NCI-H446 treated with DMSO at 0.1 percent for 48 hours (cell line): Measurements from ENCODE around the gene SPATA7.

Experiments
- DNase-seq: peaks from one replicate; lab custom pipeline; 2025; lab: John Stamatoyannopoulos, UW

SPATA7 gene

DNA sequence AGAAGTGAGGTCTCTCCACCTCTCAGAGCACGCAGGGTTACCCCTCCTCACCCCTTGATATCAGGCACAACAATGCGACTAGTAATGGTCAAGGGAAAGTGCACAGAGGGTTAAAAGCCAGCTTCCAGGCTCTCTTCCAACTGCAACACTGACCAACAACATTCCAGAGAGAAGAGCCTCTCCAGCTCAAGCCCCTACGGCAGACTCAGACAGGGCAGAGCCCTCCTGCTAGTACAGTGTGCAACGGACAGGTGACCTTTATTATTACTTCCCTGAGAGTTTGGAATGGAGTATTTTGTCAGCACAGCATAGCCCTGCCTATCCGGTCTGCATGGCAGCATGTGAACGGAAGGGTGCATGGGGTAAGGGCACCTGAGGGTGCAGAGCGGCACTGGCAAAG, 96.3 kb downstream of the SPATA7 start:
- no peak for DNase-seq

DNA sequence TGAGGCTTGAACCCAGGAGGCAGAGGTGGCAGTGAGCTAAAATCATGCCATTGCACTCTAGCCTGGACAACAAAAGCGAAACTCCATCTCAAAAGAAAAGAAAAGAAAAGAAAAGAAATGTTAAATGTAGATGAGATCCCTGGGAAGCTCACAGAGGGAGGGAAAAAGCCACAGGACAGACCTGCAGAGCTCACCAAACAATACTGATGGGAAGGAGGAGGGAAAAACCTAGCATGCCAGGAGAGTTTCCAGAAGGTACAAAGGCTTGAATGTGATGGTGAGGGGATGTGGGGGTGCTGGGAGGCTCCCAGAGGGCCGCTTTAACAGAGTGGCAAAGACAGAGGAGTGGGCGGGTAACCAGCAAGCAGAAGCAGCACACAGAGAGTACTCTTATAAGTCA, 97.1 kb downstream of the SPATA7 start:
- DNase-seq, result no peak
